ENCODE results near the gene NRG3.

DNA sequence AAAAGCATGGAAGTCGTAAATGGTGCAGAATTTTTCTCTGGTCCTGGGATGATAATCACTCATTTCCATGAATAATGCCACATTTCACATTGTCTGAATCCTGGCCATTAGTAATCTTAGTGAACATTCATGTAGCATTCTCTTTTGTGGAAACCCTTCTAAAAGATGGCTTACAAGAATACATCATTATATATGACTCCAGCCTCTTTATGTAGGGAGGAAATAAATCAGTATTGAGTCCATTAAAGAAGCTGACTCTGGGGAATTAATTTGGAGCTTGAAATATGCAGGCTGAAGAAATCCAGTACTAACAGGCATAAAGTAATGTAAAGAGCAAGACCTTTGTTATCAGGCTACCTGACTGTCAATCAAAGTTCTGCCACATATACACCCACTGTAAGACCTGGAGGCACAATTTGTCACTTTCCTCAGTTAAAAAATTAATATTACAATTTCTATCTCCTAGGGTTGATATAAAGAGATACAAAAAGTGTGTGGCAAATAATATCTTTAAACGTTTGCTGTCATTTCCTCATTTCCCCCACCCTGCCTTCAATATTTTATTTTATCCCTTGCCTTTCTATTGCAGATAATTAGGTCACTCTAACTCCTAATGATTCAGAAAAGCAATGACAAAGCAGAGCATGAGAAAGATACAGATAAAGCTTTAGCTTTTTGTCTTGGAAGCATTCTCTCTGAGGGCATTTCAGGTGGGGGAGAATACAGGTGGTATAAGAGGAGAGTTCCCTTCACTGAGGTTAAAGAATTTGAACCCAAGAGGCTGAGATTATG lies 1142.3 kb downstream of the NRG3 start:
- no peak for TF ChIP-seq SIN3A (IDR thresholded peaks at IDR 0.05; ENCODE audit: borderline replicate concordance, insufficient read depth, low read depth, low read length)
- TF ChIP-seq, protein P1, sequence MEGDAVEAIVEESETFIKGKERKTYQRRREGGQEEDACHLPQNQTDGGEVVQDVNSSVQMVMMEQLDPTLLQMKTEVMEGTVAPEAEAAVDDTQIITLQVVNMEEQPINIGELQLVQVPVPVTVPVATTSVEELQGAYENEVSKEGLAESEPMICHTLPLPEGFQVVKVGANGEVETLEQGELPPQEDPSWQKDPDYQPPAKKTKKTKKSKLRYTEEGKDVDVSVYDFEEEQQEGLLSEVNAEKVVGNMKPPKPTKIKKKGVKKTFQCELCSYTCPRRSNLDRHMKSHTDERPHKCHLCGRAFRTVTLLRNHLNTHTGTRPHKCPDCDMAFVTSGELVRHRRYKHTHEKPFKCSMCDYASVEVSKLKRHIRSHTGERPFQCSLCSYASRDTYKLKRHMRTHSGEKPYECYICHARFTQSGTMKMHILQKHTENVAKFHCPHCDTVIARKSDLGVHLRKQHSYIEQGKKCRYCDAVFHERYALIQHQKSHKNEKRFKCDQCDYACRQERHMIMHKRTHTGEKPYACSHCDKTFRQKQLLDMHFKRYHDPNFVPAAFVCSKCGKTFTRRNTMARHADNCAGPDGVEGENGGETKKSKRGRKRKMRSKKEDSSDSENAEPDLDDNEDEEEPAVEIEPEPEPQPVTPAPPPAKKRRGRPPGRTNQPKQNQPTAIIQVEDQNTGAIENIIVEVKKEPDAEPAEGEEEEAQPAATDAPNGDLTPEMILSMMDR (IDR thresholded peaks at IDR 0.05), result no peak

All from Panc1 (cell line).